HG03060 (cell line): Measurements from ENCODE around the gene GUCY2D.
"Not testable (repeated sequence)": the region's sequence is repeated elsewhere in the genome, so short reads cannot be mapped to it uniquely, and the experiment has no call there.

ENCODE experiments used
- ATAC-seq: cut with Tn5 transposase; IDR thresholded peaks from one replicate; pipeline ENCODE4 v1.9.1; 2021; ENCODE audit warnings: low read depth, moderate number of reproducible peaks; ENCODE audit not compliant: unreplicated experiment

The GUCY2D gene

GRCh38 chr17:8015236-8015956 lies 13.0 kb downstream of the GUCY2D start:
- ATAC-seq: no peak

DNA sequence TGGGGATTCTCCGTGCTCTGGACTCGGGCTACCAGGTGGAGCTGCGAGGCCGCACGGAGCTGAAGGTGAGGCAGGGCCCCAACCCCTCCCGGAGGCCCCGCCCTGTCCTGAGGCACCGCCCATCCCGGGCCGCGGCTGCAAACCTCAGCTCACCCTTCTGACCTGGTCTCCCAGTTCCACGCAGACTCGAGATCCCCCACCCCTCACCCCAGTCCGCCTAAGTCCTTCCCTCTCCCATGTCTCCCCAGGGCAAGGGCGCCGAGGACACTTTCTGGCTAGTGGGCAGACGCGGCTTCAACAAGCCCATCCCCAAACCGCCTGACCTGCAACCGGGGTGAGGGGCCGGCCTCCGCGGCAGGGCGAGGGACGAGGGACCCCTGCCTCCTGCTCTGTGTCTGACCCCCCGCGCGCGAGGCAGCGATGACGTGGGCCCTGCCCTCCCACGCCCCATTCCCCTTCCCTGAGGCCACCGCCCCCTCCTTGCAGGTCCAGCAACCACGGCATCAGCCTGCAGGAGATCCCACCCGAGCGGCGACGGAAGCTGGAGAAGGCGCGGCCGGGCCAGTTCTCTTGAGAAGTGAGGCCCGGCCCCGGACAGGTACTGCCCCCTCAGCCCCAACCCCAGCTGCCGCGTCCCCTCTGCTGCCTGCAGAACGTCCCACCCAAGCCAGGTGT lies 13.7 kb downstream of the GUCY2D start:
- ATAC-seq: no peak

DNA sequence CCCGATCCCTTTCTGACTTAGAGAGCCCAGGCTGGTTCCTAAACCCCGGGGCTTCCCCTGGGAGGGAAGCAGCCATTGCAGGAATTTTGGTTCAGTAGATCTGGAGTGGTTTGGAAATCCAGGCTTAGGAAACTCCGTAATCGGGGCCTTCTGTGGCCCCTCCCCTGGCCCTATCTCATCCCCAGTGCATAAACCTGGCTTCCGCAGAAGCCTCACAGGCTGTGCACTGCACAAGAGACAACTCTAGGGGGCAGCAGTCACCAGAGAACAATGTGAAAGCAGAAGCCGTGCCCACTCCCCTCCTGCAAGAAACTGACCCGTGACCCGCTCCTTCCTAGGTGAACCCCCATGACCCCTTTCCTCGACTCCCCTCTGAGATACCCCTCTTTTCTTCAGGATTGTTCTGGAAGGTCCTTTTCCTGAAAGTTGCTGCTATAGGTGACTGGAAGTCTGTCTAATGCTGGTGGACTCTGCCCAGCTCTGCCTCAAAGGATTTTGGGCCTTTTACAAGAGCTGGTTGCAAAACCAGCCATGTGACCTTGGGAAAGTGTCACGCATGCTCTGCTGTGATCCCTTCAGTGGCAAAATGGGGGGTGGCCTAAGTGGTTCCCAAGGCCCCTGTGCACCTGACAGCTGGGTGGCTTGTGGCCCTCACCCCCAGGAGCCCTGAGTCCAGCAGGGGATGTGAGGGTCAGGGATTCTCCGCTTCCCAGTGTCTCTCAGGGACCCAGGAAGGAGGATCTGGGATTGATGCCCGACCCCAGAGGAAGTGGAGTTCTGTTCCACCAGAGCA lies 14.4 kb downstream of the GUCY2D start:
- no peak for ATAC-seq

GRCh38 chr17:8018436-8018835 lies 16.0 kb downstream of the GUCY2D start:
- no peak for ATAC-seq

DNA sequence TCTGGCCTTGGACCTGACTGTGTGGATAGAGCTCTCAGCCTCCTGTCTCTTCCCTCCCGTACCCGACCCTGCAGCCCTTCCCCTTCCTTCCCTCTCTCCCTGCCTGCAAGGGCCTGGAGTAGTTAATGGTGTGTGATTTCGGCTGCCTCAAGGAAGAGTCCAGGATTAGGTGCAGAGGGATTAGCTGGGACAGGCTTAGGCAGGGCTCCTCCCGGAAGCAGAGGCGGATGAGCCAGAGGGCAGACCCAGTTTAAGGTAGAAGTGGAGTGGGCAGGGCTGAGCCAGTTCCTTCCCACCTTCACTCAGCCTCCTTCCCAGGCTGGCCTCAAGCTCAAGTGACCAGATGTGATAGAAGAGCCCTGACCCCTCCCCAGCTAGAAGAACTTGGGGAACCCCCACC lies 16.8 kb downstream of the GUCY2D start:
- ATAC-seq: no peak

- no peak for ATAC-seq
Measured at GRCh38 chr17:8019665-8020650, 17.5 kb downstream of the GUCY2D start.

DNA sequence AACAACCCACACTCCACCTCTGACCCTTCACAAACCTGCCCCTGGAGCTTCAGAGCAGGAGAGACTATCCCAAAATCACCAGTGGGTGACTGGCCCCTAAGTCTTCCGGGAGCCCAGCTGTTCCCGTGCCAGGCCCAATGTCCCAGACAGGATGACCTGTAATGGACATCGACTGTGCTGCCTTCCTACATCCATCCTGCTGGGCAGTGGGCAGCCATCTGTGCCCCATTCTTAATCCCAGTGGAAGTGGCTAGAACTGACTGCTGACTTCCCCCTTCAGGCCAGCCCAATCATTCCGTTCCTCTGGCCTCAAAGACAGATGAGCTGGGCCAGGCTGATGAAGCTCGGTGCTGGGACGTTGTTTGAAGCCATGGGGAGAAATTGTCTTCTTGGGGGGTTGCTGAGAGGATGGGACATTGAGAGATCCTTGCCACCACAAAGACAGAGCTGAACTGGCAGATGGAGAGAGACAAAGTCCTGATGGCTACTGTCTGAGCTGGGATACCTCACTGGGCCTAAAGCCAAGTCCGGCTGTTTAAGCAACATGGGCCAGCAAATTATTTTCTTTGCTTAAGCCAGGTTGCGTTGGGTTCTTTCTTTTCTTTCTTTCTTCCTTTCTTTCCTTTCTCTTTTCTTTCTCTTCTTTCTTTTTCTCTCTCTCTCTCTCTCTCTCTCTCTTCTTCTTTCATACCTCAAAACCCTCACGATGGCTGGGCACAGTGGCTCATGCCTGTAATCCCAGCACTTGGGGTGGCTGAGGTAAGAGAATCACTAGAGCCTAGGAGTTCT lies 18.6 kb downstream of the GUCY2D start:
- no peak for ATAC-seq

DNA sequence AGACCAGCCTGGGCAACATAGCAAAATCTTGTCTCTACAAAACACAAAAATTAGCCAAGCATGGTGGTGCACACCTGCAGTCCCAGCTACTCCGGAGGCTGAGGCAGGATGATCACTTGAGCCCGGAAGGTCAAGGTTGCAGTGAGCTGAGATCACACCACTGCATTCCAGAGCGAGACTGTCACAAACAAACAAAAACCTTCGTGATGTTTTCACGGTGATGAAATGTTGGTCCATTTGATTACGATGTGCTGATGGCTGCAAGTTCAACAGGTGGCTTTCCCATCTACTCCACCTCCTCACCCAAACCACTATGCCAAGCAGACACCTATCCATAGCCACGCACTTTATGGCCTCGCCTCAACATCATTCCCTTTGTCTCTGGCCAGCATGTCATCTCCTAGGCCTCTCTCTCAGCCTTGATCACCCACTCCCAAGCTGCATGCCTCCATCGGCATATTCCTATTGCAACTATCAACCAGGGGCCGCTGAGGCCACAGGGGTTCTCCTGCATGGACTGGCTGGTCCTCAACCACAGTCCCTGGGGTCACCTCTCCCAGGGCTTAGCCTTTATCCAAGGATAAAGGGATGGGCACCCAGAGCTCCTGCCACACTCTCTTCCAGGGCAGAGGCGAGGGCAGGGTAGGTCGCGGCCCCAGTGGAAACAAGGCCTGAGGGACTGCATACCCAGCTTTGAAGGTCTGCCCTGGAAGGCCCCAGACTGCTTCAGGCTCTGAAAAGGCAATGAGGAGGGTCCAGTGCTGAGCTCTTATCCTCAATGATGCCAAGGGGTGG lies 19.3 kb downstream of the GUCY2D start:
- ATAC-seq: no peak

GRCh38 chr17:8022360-8023003 lies 20.1 kb downstream of the GUCY2D start:
- no peak for ATAC-seq

GRCh38 chr17:8024161-8024560 lies 21.7 kb downstream of the GUCY2D start:
- ATAC-seq: not testable (repeated sequence)

DNA sequence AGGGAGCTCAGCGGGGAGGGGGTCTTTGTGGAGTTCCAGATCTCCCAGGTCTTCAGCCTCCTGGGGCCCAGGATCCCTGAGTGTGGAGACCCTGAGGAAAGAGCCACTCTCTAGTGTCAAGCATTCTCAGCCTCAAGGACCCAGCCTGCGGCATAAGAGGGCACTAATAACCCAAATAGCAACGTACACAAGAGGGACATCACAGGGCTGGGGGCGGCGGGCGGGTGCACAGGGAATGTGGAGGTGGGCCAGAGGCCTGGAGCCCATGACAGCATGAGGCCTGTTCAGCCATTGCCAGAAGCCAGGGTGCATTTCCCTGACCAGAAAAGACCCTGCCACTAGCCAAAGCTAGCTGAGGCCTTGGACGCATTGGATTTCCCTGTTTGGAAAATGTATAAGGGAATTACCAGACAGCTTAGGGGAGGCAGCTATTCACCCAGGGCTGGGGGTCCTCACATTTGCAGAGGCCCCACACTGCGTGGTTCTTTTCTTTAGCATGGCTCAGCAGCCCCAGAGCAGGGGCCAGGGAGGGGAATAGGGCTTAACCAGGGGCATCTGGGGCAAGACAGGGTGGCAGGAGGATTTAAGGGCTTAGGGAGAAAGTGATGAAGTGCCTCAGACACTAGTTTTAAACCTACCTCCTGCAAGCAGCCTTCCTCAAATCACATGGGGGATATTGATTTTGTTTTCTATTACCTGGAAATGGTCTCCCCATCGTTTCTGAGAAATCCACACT lies 22.9 kb downstream of the GUCY2D start:
- ATAC-seq: no peak

DNA sequence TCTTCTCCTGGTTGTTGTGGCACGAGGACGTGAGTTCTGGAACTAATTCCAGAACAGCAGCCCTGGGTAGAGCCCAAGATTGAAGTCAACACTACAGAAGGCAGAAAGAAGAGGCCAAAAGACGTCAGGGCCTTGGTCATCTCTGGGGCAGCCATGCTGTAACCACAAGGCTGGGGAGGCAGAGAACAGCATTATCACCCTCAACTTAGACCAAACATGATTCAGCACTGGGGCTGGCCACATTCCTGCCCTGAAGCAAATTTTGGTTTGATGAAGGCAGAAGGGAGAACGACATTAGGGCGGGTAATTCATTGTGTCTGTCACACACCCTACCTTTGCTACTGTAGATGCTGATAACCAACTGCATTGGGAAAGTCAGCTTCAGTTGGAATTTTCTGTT lies 26.7 kb downstream of the GUCY2D start:
- ATAC-seq: no peak

DNA sequence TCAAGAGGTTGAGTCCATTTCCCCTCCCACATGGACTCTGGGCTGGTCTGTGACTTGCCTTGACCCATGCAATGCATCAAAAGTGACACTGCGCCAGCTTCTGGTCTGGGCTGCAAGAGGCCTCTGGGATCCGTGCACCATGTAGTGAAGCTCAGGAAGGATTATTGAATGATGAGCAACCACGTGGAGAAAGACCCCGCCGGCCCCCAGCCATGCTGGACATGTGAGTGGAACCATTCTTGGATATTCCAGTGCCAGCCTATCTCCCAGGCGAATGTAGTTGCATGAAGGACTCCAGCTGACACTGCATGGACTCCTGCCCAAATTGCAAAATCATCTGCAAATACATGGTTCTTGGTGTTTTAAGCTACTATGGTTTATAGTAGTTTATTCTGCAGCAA lies 28.8 kb downstream of the GUCY2D start:
- ATAC-seq: no peak

- no peak for ATAC-seq
Measured at GRCh38 chr17:8031950-8032349, 29.5 kb downstream of the GUCY2D start.

- ATAC-seq: no peak
Measured at GRCh38 chr17:8032442-8032841, 30.0 kb downstream of the GUCY2D start.

DNA sequence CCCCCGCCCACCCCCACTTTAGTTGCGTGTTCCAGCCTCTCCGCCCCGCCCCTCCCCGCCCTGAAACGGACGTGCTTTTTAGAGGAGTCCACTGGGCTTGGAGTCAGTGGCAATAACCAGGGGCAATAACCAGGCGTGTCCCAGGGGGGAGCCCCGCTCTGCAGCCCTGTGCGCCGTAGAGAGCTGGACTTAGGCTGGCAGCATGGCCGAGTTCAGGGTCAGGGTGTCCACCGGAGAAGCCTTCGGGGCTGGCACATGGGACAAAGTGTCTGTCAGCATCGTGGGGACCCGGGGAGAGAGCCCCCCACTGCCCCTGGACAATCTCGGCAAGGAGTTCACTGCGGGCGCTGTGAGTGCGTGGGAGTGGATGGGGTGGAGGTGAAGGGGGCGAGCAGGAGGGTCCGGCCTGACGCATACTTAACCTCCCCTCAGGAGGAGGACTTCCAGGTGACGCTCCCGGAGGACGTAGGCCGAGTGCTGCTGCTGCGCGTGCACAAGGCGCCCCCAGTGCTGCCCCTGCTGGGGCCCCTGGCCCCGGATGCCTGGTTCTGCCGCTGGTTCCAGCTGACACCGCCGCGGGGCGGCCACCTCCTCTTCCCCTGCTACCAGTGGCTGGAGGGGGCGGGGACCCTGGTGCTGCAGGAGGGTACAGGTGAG lies 36.7 kb downstream of the GUCY2D start, which contains the start of gene ALOX15B:
ALOX15B (plus strand) TSS at position 106 of the 657 bp plus-strand sequence; CDS start at position 203, 97 bp downstream.
- no peak for ATAC-seq

DNA sequence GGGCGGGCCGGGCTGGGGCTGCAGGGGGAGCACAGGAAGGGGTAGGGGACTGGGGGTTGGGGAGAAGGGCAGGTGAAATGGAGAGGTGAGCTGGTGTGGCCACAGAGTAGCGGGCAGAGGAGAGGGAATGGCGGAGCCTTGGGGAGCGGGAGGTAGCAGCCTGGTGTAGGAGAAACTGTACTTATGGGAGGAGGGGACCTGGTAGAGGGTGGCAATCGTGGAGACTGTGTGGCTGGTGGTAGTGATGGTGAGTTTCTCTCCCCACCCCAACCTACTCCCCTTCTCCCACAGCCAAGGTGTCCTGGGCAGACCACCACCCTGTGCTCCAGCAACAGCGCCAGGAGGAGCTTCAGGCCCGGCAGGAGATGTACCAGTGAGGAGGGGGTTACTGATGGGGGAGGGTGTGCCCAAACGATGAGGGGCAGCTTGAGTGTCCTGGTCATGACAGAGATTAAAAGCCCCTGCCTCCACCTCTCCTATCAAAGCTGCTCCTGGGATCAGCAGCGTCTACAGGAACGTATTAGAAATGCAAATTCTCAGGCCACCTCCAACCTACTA lies 37.3 kb downstream of the GUCY2D start:
- no peak for ATAC-seq
